Calu3 (cell line): ENCODE results near the gene SLC24A3. TPM values are rescaled to one million over a fixed set of nuclear protein-coding genes. Genes with fewer than 3 reads are reported as not detected.
"Not testable (repeated sequence)": the region's sequence is repeated elsewhere in the genome, so short reads cannot be mapped to it uniquely, and the experiment has no call there.

Experiments used
- BruUV-seq: library from RNA; stranded (reverse); fragments of 400-500 nt; replicated peaks from 2 replicates; lab custom pipeline; 2021; lab: Mats Ljungman, UMichigan
- CTCF ChIA-PET: fragments of 300-600 bp; sonication (Branson Sonifier 250); formaldehyde crosslinking; loops from one replicate; lab custom pipeline; 2022; ENCODE audit warnings: antibody characterized with exemption; lab: Charles Lee
- DNase-seq: peaks from one replicate; pipeline ENCODE4 v3.0.0; 2022
- H3K27ac Mint-ChIP-seq: one replicate; pipeline ENCODE4 v1.8.0; 2022; ENCODE audit warnings: mixed read lengths; ENCODE audit not compliant: unreplicated experiment
- H3K27me3 Mint-ChIP-seq: one replicate; pipeline ENCODE4 v1.8.0; 2022; ENCODE audit warnings: mixed read lengths; ENCODE audit not compliant: unreplicated experiment
- H3K36me3 Mint-ChIP-seq: one replicate; pipeline ENCODE4 v1.8.0; 2022; ENCODE audit warnings: mild to moderate bottlenecking, moderate library complexity, mixed read lengths; ENCODE audit not compliant: insufficient read depth, unreplicated experiment
- H3K4me1 Mint-ChIP-seq: one replicate; pipeline ENCODE4 v1.8.0; 2022; ENCODE audit warnings: mild to moderate bottlenecking, low read depth, mixed read lengths; ENCODE audit not compliant: unreplicated experiment
- H3K4me3 Mint-ChIP-seq: one replicate; pipeline ENCODE4 v1.8.0; 2022; ENCODE audit warnings: mild to moderate bottlenecking, low read depth, moderate library complexity, mixed read lengths; ENCODE audit not compliant: unreplicated experiment
- H3K9me3 Mint-ChIP-seq: one replicate; pipeline ENCODE4 v1.8.0; 2022; ENCODE audit warnings: low read depth, mixed read lengths; ENCODE audit not compliant: unreplicated experiment
- CTCF ChIP-seq: fragments of 200-600 bp; IDR thresholded peaks from one replicate; pipeline ENCODE4 v1.8.0; 2022; ENCODE audit warnings: antibody characterized with exemption; ENCODE audit not compliant: unreplicated experiment
- intact Hi-C: fragments of 100-400 bp; cut with micrococcal nuclease; formaldehyde crosslinking; loops from one replicate; pipeline ENCODE4 v1.10.0; 2022; ENCODE audit not compliant: unreplicated experiment
- total RNA-seq: library from RNA; stranded (reverse); gene quantifications from 2 replicates; pipeline ENCODE4 v1.2.3, GENCODE V29; 2022

Gene SLC24A3
- total RNA-seq, 1 experiment from 2014 or later = not detected

DNA sequence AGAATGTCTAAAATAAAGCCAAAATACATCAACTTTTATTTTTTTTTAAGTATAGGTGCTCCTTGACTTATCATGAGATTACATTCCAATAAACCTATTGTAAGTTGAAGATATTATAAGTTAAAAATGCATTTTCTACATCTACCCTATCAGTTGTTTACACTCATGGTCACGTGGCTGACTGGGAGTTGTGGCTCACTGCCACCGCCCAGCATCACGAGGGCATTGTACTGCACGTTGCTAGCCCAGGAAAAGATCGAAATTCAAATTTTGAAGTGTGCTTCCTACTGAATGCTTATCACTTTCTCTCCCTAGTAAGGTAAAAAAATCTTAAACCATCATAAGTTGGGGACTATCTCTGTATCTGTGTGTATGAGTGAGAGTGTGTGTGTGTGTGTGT lies 419.0 kb downstream of the SLC24A3 start:
- no peaks in the 10 kb centered on the region for H3K27me3 Mint-ChIP-seq
- H3K36me3 Mint-ChIP-seq = no peaks in the 10 kb centered on the region
- no peak overlapping the region for H3K27ac Mint-ChIP-seq
- TF ChIP-seq CTCF = no peak
- no TSS peak for BruUV-seq
- peak; percentile 4 for DNase-seq
- intact Hi-C loops = no loop called here
- no peak overlapping the region for H3K4me3 Mint-ChIP-seq
- CTCF ChIA-PET = no interaction called here
- H3K4me1 Mint-ChIP-seq = peaks cover 8% of the 10 kb centered on the region
- H3K9me3 Mint-ChIP-seq = peaks cover 4% of the 10 kb centered on the region

- Mint-ChIP-seq H3K4me1 (peaks cover 1% of the 10 kb centered on the region), H3K27ac (no peak overlapping the region), H3K36me3 (no peaks in the 10 kb centered on the region), H3K27me3 (no peaks in the 10 kb centered on the region), H3K9me3 (peaks cover 3% of the 10 kb centered on the region), H3K4me3 (no peak overlapping the region)
- no peak for DNase-seq
- TF ChIP-seq CTCF = no peak
- CTCF ChIA-PET = no interaction called here
- BruUV-seq = no TSS peak
- intact Hi-C loops = no loop called here
These were observed 421.5 kb downstream of the SLC24A3 start for GRCh38 chr20:19633985-19634384.

DNA sequence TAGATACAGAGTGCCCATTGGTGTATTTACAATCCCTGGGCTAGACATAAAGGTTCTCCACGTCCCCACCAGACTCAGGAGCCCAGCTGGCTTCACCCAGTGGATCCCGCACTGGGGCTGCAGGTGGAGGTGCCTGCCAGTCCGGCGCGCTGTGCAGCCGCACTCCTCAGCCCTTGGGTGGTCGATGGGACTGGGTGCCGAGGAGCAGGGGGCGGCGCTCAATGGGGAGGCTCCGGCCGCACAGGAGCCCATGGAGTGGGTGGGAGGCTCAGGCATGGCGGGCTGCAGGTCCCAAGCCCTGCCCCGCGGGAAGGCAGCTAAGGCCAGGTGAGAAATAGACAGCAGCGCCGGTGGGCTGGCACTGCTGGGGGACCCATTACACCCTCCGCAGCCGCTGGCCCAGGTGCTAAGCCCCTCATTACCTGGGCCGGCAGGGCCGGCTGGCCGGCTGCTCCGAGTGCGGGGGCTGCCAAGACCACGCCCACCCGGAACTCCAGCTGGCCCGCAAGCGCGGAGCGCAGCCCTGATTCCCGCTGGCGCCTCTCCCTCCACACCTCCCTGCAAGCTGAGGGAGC lies 427.1 kb downstream of the SLC24A3 start:
- H3K4me1 Mint-ChIP-seq, H3K9me3 Mint-ChIP-seq, H3K4me3 Mint-ChIP-seq, CTCF ChIA-PET, intact Hi-C loops, DNase-seq, H3K36me3 Mint-ChIP-seq, H3K27ac Mint-ChIP-seq, BruUV-seq, H3K27me3 Mint-ChIP-seq: not testable (repeated sequence)

DNA sequence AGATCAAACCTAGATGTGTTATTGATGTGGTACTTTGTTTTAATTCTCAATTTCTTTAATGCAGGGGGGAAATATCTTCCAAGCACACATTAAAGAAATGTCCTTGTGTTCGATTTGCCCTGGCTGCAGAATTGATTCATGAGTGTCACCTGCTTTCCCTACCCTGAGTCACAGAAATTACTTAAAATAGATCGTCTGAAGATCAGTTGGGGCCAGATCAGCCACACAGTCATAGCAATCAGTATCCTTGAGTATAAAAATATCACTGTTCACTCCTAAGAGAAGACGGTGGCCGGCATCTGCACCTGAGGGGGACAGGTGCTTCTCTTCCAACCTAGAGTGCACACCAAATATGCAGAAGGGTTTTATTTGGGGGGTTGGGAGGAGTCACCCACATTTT lies 430.4 kb downstream of the SLC24A3 start:
- DNase-seq = no peak
- no peaks in the 10 kb centered on the region for H3K27me3 Mint-ChIP-seq
- TF ChIP-seq CTCF = no peak
- CTCF ChIA-PET = no interaction called here
- BruUV-seq = no TSS peak
- no peaks in the 10 kb centered on the region for H3K4me1 Mint-ChIP-seq
- intact Hi-C loops = no loop called here
- no peaks in the 10 kb centered on the region for H3K36me3 Mint-ChIP-seq
- no peak overlapping the region for H3K4me3 Mint-ChIP-seq
- no peak overlapping the region for H3K27ac Mint-ChIP-seq
- H3K9me3 Mint-ChIP-seq = no peaks in the 10 kb centered on the region

DNA sequence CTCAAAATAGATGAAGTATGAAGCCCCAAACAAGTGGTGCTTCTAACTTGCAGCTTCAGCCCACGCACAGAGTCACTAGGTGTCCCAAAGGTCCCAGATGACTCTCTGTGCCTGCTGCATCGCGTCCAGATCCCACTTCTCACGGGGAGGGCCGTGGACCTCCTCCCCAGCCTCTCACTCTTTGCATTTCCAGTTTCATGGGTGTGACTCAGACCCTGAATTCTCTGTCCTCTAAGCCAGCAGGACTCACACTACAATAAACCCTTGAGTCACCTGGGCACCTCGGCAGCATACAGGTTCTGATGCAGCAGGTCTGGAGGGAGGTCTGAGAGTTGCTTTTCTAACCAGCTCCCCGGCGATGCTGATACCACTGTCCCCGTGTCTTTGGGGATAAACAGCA lies 431.6 kb downstream of the SLC24A3 start:
- no peaks in the 10 kb centered on the region for H3K36me3 Mint-ChIP-seq
- BruUV-seq = no TSS peak
- TF ChIP-seq CTCF = no peak
- intact Hi-C loops = no loop called here
- no peaks in the 10 kb centered on the region for H3K27me3 Mint-ChIP-seq
- H3K27ac Mint-ChIP-seq = no peak overlapping the region
- no peaks in the 10 kb centered on the region for H3K9me3 Mint-ChIP-seq
- DNase-seq = no peak
- CTCF ChIA-PET = no interaction called here
- no peak overlapping the region for H3K4me3 Mint-ChIP-seq
- H3K4me1 Mint-ChIP-seq = no peaks in the 10 kb centered on the region
